ENCODE data around the gene TOLLIP.

DNA sequence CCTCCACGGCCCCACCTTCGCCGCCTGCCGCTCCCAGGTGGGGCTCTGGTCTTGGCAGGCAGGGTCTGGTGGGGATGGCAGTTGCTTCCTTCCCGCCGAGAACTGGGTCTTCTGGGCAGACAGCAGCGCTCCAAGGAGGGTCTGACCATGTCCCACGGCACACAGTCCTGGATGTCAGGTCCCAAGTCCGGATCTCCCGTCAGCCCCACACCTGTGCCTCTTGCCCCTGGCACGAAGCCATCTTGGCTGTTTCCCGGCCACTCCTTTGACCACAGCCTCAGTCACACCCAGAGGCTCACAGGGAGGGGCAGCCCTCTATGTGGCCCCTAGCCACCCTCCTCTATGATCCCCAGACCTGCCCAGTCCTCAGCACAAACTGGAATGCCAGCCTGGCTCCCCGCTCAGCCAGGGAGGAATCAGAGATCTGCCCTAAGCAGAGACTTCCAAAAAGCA is 72.3 kb downstream of the TOLLIP start:
- TF ChIP-seq, protein P1, sequence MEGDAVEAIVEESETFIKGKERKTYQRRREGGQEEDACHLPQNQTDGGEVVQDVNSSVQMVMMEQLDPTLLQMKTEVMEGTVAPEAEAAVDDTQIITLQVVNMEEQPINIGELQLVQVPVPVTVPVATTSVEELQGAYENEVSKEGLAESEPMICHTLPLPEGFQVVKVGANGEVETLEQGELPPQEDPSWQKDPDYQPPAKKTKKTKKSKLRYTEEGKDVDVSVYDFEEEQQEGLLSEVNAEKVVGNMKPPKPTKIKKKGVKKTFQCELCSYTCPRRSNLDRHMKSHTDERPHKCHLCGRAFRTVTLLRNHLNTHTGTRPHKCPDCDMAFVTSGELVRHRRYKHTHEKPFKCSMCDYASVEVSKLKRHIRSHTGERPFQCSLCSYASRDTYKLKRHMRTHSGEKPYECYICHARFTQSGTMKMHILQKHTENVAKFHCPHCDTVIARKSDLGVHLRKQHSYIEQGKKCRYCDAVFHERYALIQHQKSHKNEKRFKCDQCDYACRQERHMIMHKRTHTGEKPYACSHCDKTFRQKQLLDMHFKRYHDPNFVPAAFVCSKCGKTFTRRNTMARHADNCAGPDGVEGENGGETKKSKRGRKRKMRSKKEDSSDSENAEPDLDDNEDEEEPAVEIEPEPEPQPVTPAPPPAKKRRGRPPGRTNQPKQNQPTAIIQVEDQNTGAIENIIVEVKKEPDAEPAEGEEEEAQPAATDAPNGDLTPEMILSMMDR (IDR thresholded peaks at IDR 0.05; ENCODE audit: low read length): no peak
- TF ChIP-seq EZH2 (IDR thresholded peaks at IDR 0.05; ENCODE audit: borderline replicate concordance, low read length): no peak

Measured in OCI-LY1 (cell line).